Trophoblast cell (in vitro differentiated cells and primary cell): ENCODE results near the gene DDIAS.

Experiments used
- DNase-seq, 2 donors: peaks; one replicate each; pipeline ENCODE4 v3.0.0-alpha.2; 2016
- H2AFZ ChIP-seq: 2 replicates; pipeline ENCODE4 v1.6.1; 2013; ENCODE audit warnings: low read length, moderate library complexity, mild to moderate bottlenecking; ENCODE audit not compliant: insufficient read depth, poor library complexity
- H2AK5ac ChIP-seq: 2 replicates; pipeline ENCODE4 v1.6.1; 2013; ENCODE audit warnings: mild to moderate bottlenecking, low read length
- H2BK120ac ChIP-seq: 2 replicates; pipeline ENCODE4 v1.6.1; 2013; ENCODE audit warnings: low read length, mild to moderate bottlenecking, moderate library complexity; ENCODE audit not compliant: insufficient read depth, poor library complexity
- H2BK12ac ChIP-seq: 2 replicates; pipeline ENCODE4 v1.6.1; 2013; ENCODE audit warnings: mild to moderate bottlenecking, low read length, moderate library complexity
- H2BK5ac ChIP-seq: 2 replicates; pipeline ENCODE4 v1.6.1; 2013; ENCODE audit warnings: low read length, low read depth, moderate library complexity, mild to moderate bottlenecking; ENCODE audit not compliant: poor library complexity
- H3K14ac ChIP-seq: 2 replicates; pipeline ENCODE4 v1.6.1; 2013; ENCODE audit warnings: mild to moderate bottlenecking, low read length
- H3K18ac ChIP-seq: 2 replicates; pipeline ENCODE4 v1.6.1; 2013; ENCODE audit warnings: mild to moderate bottlenecking, low read length
- H3K23ac ChIP-seq: 2 replicates; pipeline ENCODE4 v1.6.1; 2013; ENCODE audit warnings: low read length
- H3K27ac ChIP-seq: 2 replicates; pipeline ENCODE4 v1.5.1; 2013; ENCODE audit warnings: low read depth, mild to moderate bottlenecking, inconsistent platforms, low read length, moderate library complexity
- H3K27me3 ChIP-seq: 2 replicates; pipeline ENCODE4 v1.6.1; 2013; ENCODE audit warnings: inconsistent platforms, mild to moderate bottlenecking, low read length, moderate library complexity; ENCODE audit not compliant: insufficient read depth
- H3K36me3 ChIP-seq, 2 experiments: 1 replicate in 1 of 2; 2 replicates in 1 of 2; pipeline ENCODE4 v1.6.1; 2013; ENCODE audit warnings: low read length in 2 of 2, mild to moderate bottlenecking in 2 of 2, moderate library complexity in 1 of 2; ENCODE audit not compliant: insufficient read depth in 2 of 2, control insufficient read depth in 1 of 2
- H3K4ac ChIP-seq: 2 replicates; pipeline ENCODE4 v1.6.1; 2013; ENCODE audit warnings: low read depth, mild to moderate bottlenecking, low read length, moderate library complexity
- H3K4me1 ChIP-seq, 2 experiments: 1 replicate in 1 of 2; 2 replicates in 1 of 2; pipeline ENCODE4 v1.6.1; 2013; ENCODE audit warnings: low read length in 2 of 2, mild to moderate bottlenecking in 2 of 2, moderate library complexity in 1 of 2; ENCODE audit not compliant: insufficient read depth in 2 of 2, control insufficient read depth in 1 of 2
- H3K4me2 ChIP-seq: 2 replicates; pipeline ENCODE4 v1.6.1; 2013; ENCODE audit warnings: inconsistent platforms, mild to moderate bottlenecking, low read length, moderate library complexity
- H3K4me3 ChIP-seq: 2 replicates; pipeline ENCODE4 v1.5.1; 2013; ENCODE audit warnings: mild to moderate bottlenecking, low read depth, low read length, inconsistent platforms
- H3K79me1 ChIP-seq: one replicate; pipeline ENCODE4 v1.6.1; 2013; ENCODE audit warnings: low read length
- H3K79me2 ChIP-seq: 2 replicates; pipeline ENCODE4 v1.6.1; 2013; ENCODE audit warnings: low read length, mild to moderate bottlenecking; ENCODE audit not compliant: control insufficient read depth, insufficient read depth, poor library complexity
- H3K9ac ChIP-seq: 2 replicates; pipeline ENCODE4 v1.6.1; 2013; ENCODE audit warnings: mild to moderate bottlenecking, low read length
- H3K9me3 ChIP-seq: 2 replicates; pipeline ENCODE4 v1.6.1; 2013; ENCODE audit warnings: low read depth, mild to moderate bottlenecking, control low read depth, inconsistent platforms, low read length; ENCODE audit not compliant: insufficient read depth
- H4K12ac ChIP-seq: 2 replicates; pipeline ENCODE4 v1.6.1; 2013; ENCODE audit warnings: low read depth, mild to moderate bottlenecking, low read length, moderate library complexity
- H4K8ac ChIP-seq: 2 replicates; pipeline ENCODE4 v1.6.1; 2013; ENCODE audit warnings: low read depth, mild to moderate bottlenecking, low read length, moderate library complexity
- H4K91ac ChIP-seq: one replicate; pipeline ENCODE4 v1.6.1; 2013; ENCODE audit warnings: low read depth, mild to moderate bottlenecking, low read length, moderate library complexity
- WGBS: extraction: QIAGEN DNeasy Blood & Tissue Kit; methylation state at CpG from one replicate; pipeline ENCODE4 v1.1.7; 2013; ENCODE audit warnings: missing lambda C conversion rate; ENCODE audit not compliant: insufficient read length, insufficient coverage; ENCODE audit errors: extremely low coverage; 5-methylcytosine and 5-hydroxymethylcytosine counted together

The DDIAS gene

GRCh38 chr11:82896183-82896582, 5.4 kb upstream of the DDIAS start:
- H3K79me1 ChIP-seq: peaks cover 4% of the 10 kb centered on the region
- H2BK12ac ChIP-seq: no peak overlapping the region
- H3K18ac ChIP-seq: no peak overlapping the region
- no peaks in the 10 kb centered on the region for H3K27me3 ChIP-seq
- no peak overlapping the region for H3K9ac ChIP-seq
- H2BK120ac ChIP-seq: no peak overlapping the region
- H2BK5ac ChIP-seq: no peak overlapping the region
- no peaks in the 10 kb centered on the region for H3K9me3 ChIP-seq
- no peak for DNase-seq
- no peak overlapping the region for H2AK5ac ChIP-seq
- peaks cover 0 to 1% of the 10 kb centered on the region in 2 experiments for H3K36me3 ChIP-seq
- no peak overlapping the region for H3K27ac ChIP-seq
- WGBS: no CpG with 5 or more reads among the region's 6 CpGs
- no peak overlapping the region for H3K4me3 ChIP-seq
- H2AFZ ChIP-seq: no peak overlapping the region
- peaks cover 3% of the 10 kb centered on the region for H3K79me2 ChIP-seq
- no peak overlapping the region for H4K91ac ChIP-seq
- H3K14ac ChIP-seq: no peak overlapping the region
- peaks cover 3 to 4% of the 10 kb centered on the region in 2 experiments for H3K4me1 ChIP-seq
- no peak overlapping the region for H4K12ac ChIP-seq
- H3K23ac ChIP-seq: no peak overlapping the region
- H3K4me2 ChIP-seq: no peak overlapping the region
- H3K4ac ChIP-seq: no peak overlapping the region
- no peak overlapping the region for H4K8ac ChIP-seq

- Histone ChIP-seq H3K4me3 (no peak overlapping the region), H3K36me3 (no peaks in the 10 kb centered on the region), H2BK5ac (no peak overlapping the region), H3K9ac (no peak overlapping the region), H3K79me2 (peaks cover 3% of the 10 kb centered on the region), H3K9me3 (no peaks in the 10 kb centered on the region), H3K4ac (no peak overlapping the region), H3K23ac (no peak overlapping the region), H3K18ac (no peak overlapping the region), H2BK12ac (no peak overlapping the region), H3K4me2 (no peak overlapping the region), H3K27ac (no peak overlapping the region), H4K12ac (no peak overlapping the region), H4K91ac (no peak overlapping the region), H2AFZ (no peak overlapping the region), H4K8ac (no peak overlapping the region), H3K27me3 (no peaks in the 10 kb centered on the region), H2AK5ac (no peak overlapping the region), H3K4me1 (peaks cover 6 to 11% of the 10 kb centered on the region in 2 experiments), H2BK120ac (no peak overlapping the region), H3K14ac (no peak overlapping the region), H3K79me1 (peaks cover 5% of the 10 kb centered on the region)
- no CpG with 5 or more reads among the region's 1 CpG for WGBS
- no peak for DNase-seq
These were observed 3.3 kb upstream of the DDIAS start for GRCh38 chr11:82898241-82898640.

GRCh38 chr11:82899186-82899820, 2.2 kb upstream of the DDIAS start:
- no peak for DNase-seq
- Histone ChIP-seq H2AK5ac (no peak overlapping the region), H3K4me3 (no peak overlapping the region), H3K27me3 (no peaks in the 10 kb centered on the region), H3K4me2 (peak overlapping the region; percentile 92), H4K12ac (no peak overlapping the region), H3K9ac (no peak overlapping the region), H3K9me3 (no peaks in the 10 kb centered on the region), H3K23ac (no peak overlapping the region), H3K4ac (no peak overlapping the region), H4K8ac (no peak overlapping the region), H2BK12ac (no peak overlapping the region), H4K91ac (no peak overlapping the region), H2BK120ac (no peak overlapping the region), H3K79me1 (peaks cover 5% of the 10 kb centered on the region), H3K36me3 (no peaks in the 10 kb centered on the region), H3K14ac (no peak overlapping the region), H2BK5ac (no peak overlapping the region), H3K4me1 (peaks cover 6 to 11% of the 10 kb centered on the region in 2 experiments), H3K79me2 (peaks cover 3% of the 10 kb centered on the region), H3K18ac (no peak overlapping the region), H3K27ac (no peak overlapping the region), H2AFZ (no peak overlapping the region)
- WGBS: no CpG with 5 or more reads among the region's 3 CpGs

- Histone ChIP-seq H3K9ac (peak overlapping the region; percentile 66), H3K14ac (peak overlapping the region; percentile 82), H2BK12ac (peak overlapping the region; percentile 10), H3K79me1 (peaks cover 5% of the 10 kb centered on the region), H3K4me1 (peaks cover 6 to 11% of the 10 kb centered on the region in 2 experiments), H2BK120ac (peak overlapping the region; percentile 53), H3K4me2 (peak overlapping the region; percentile 92), H2AFZ (peak overlapping the region; percentile 96), H3K79me2 (peaks cover 3% of the 10 kb centered on the region), H3K9me3 (no peaks in the 10 kb centered on the region), H3K4me3 (peak overlapping the region; percentile 73), H3K23ac (no peak overlapping the region), H3K36me3 (no peaks in the 10 kb centered on the region), H3K18ac (peak overlapping the region; percentile 68), H2AK5ac (no peak overlapping the region), H3K27ac (peak overlapping the region; percentile 20), H4K12ac (peak overlapping the region; percentile 75), H3K27me3 (no peaks in the 10 kb centered on the region), H4K91ac (peak overlapping the region; percentile 57), H4K8ac (peak overlapping the region; percentile 87), H2BK5ac (peak overlapping the region; percentile 67), H3K4ac (peak overlapping the region; percentile 43)
- DNase-seq: no peak
- no CpG with 5 or more reads among the region's 11 CpGs for WGBS
These were observed 1.6 kb upstream of the DDIAS start for GRCh38 chr11:82899957-82900276.
